SHP77 (cell line): ENCODE measurements around the gene EIF4G2.

Source experiments
- DNase-seq, 2 experiments: peaks; one replicate each; lab custom pipeline; 2025; lab: John Stamatoyannopoulos, UW

Gene EIF4G2

GRCh38 chr11:10771457-10771856 lies 37.3 kb downstream of the EIF4G2 start:
- DNase-seq, result no peak

- peak in 1 of 2 experiments; percentile 17 for DNase-seq
Observed at GRCh38 chr11:10770626-10771254, 38.0 kb downstream of the EIF4G2 start.

- no peak for DNase-seq
Observed at GRCh38 chr11:10764412-10764811, 44.3 kb downstream of the EIF4G2 start.

GRCh38 chr11:10763766-10764165 lies 45.0 kb downstream of the EIF4G2 start:
- no peak for DNase-seq

- no peak for DNase-seq
Observed at GRCh38 chr11:10762913-10763421, 45.8 kb downstream of the EIF4G2 start.

GRCh38 chr11:10762185-10762584 lies 46.5 kb downstream of the EIF4G2 start:
- DNase-seq, result no peak

- DNase-seq, result no peak
Observed at GRCh38 chr11:10761085-10761698, 47.5 kb downstream of the EIF4G2 start.

GRCh38 chr11:10758957-10759356 lies 49.8 kb downstream of the EIF4G2 start:
- no peak for DNase-seq

GRCh38 chr11:10752486-10752885 lies 56.2 kb downstream of the EIF4G2 start:
- no peak for DNase-seq

GRCh38 chr11:10752061-10752460 lies 56.7 kb downstream of the EIF4G2 start:
- DNase-seq, result no peak

- no peak for DNase-seq
Observed at GRCh38 chr11:10751581-10751940, 57.2 kb downstream of the EIF4G2 start.

GRCh38 chr11:10750838-10751580 lies 57.7 kb downstream of the EIF4G2 start, which contains the start of gene CTR9:
TSS of gene CTR9 (plus strand) at chr11:10751246. CDS start at chr11:10751413, 167 bp downstream.
- DNase-seq, result peak; percentile 62 to 83

- no peak for DNase-seq
Observed at GRCh38 chr11:10749476-10749875, 59.2 kb downstream of the EIF4G2 start.

- DNase-seq, result no peak
Observed at GRCh38 chr11:10747733-10748132, 61.0 kb downstream of the EIF4G2 start.
